Loucy (cell line): Measurements from ENCODE around the gene TRPC3.
A peak's percentile ranks its signal among the peaks of the same experiment; 100 is the strongest.

Experiments
- H2AFZ ChIP-seq: fragments of 200-600 bp; sonication (generic); 2 replicates; pipeline ENCODE4 v1.6.0; 2016; ENCODE audit warnings: antibody characterized with exemption, mild to moderate bottlenecking, low read length, moderate library complexity
- H3F3A ChIP-seq: fragments of 200-600 bp; 2 replicates; pipeline ENCODE4 v1.6.0; 2016; ENCODE audit warnings: antibody characterized with exemption, low read depth, mild to moderate bottlenecking
- H3K27me3 ChIP-seq: fragments of 200-600 bp; sonication (generic); 2 replicates; pipeline ENCODE4 v1.6.1; 2014; ENCODE audit warnings: low read length, mild to moderate bottlenecking; ENCODE audit not compliant: insufficient read depth, poor library complexity, severe bottlenecking
- H3K36me3 ChIP-seq: fragments of 200-600 bp; sonication (generic); 2 replicates; pipeline ENCODE4 v1.6.1; 2016; ENCODE audit warnings: low read length; ENCODE audit not compliant: insufficient read depth
- H3K4me1 ChIP-seq: fragments of 200-600 bp; sonication (generic); 2 replicates; pipeline ENCODE4 v1.5.1; 2014; ENCODE audit warnings: low read length, mild to moderate bottlenecking; ENCODE audit not compliant: insufficient read depth, poor library complexity, severe bottlenecking
- H3K4me2 ChIP-seq: fragments of 200-600 bp; sonication (generic); 2 replicates; pipeline ENCODE4 v1.6.0; 2014; ENCODE audit warnings: antibody characterized with exemption, low read length, low read depth, mild to moderate bottlenecking; ENCODE audit not compliant: poor library complexity, severe bottlenecking
- H3K4me3 ChIP-seq: fragments of 200-600 bp; sonication (generic); 2 replicates; pipeline ENCODE4 v1.5.1; 2014; ENCODE audit warnings: low read length, mild to moderate bottlenecking, mixed read lengths; ENCODE audit not compliant: poor library complexity, severe bottlenecking
- H3K79me2 ChIP-seq: fragments of 200-600 bp; sonication (generic); 2 replicates; pipeline ENCODE4 v1.6.1; 2014; ENCODE audit warnings: low read length; ENCODE audit not compliant: insufficient read depth
- H3K9ac ChIP-seq: fragments of 200-600 bp; sonication (generic); 2 replicates; pipeline ENCODE4 v1.6.0; 2014; ENCODE audit warnings: mild to moderate bottlenecking, low read depth, low read length, moderate library complexity; ENCODE audit not compliant: poor library complexity, severe bottlenecking
- H3K9me2 ChIP-seq: fragments of 200-600 bp; sonication (generic); replicated peaks from 2 replicates; pipeline ENCODE4 v1.6.1; 2016; ENCODE audit warnings: low read depth, low read length, mixed read lengths
- H3K9me3 ChIP-seq: fragments of 200-600 bp; sonication (generic); 2 replicates; pipeline ENCODE4 v1.6.1; 2014; ENCODE audit warnings: mild to moderate bottlenecking, antibody characterized with exemption, low read length, low read depth; ENCODE audit not compliant: insufficient read depth
- H4K20me1 ChIP-seq: fragments of 200-600 bp; sonication (generic); 2 replicates; pipeline ENCODE4 v1.6.0; 2014; ENCODE audit warnings: antibody characterized with exemption, low read length, mild to moderate bottlenecking; ENCODE audit not compliant: insufficient read depth, poor library complexity, severe bottlenecking
- CTCF ChIP-seq: fragments of 200-600 bp; sonication (generic); conservative IDR thresholded peaks from 2 replicates; pipeline ENCODE4 v1.5.1; 2014; ENCODE audit warnings: mild to moderate bottlenecking, antibody characterized with exemption, low read length
- EZH2phosphoT487 ChIP-seq: fragments of 200-600 bp; IDR thresholded peaks from 2 replicates; pipeline ENCODE4 v1.6.1; 2018; ENCODE audit warnings: antibody characterized with exemption, mild to moderate bottlenecking, moderate library complexity, borderline replicate concordance

The TRPC3 gene

GRCh38 chr4:121900132-121900983, 51.5 kb downstream of the TRPC3 start:
- H3F3A ChIP-seq: no peaks in the 10 kb centered on the region
- peaks cover 2% of the 10 kb centered on the region for H3K27me3 ChIP-seq
- H3K79me2 ChIP-seq: no peaks in the 10 kb centered on the region
- H3K4me2 ChIP-seq: no peak overlapping the region
- H2AFZ ChIP-seq: no peak overlapping the region
- H3K9me3 ChIP-seq: no peaks in the 10 kb centered on the region
- no peaks in the 10 kb centered on the region for H3K4me1 ChIP-seq
- H3K4me3 ChIP-seq: no peak overlapping the region
- H4K20me1 ChIP-seq: no peaks in the 10 kb centered on the region
- no peaks in the 10 kb centered on the region for H3K9me2 ChIP-seq
- peak; percentile 81 for TF ChIP-seq CTCF
- TF ChIP-seq EZH2phosphoT487: no peak
- H3K9ac ChIP-seq: no peak overlapping the region
- no peaks in the 10 kb centered on the region for H3K36me3 ChIP-seq

- TF ChIP-seq EZH2phosphoT487: no peak
- no peak for TF ChIP-seq CTCF
- H3K27me3 ChIP-seq: no peaks in the 10 kb centered on the region
- H3K4me3 ChIP-seq: no peak overlapping the region
- no peak overlapping the region for H2AFZ ChIP-seq
- H3K9ac ChIP-seq: no peak overlapping the region
- no peaks in the 10 kb centered on the region for H3K79me2 ChIP-seq
- no peaks in the 10 kb centered on the region for H3K36me3 ChIP-seq
- no peak overlapping the region for H3K4me2 ChIP-seq
- H3K4me1 ChIP-seq: no peaks in the 10 kb centered on the region
- H4K20me1 ChIP-seq: no peaks in the 10 kb centered on the region
- no peaks in the 10 kb centered on the region for H3K9me2 ChIP-seq
- no peaks in the 10 kb centered on the region for H3F3A ChIP-seq
- H3K9me3 ChIP-seq: no peaks in the 10 kb centered on the region
Measured at GRCh38 chr4:121898150-121898549, 53.7 kb downstream of the TRPC3 start.

GRCh38 chr4:121888134-121888533, 63.7 kb downstream of the TRPC3 start:
- no peak for TF ChIP-seq CTCF
- TF ChIP-seq EZH2phosphoT487: no peak
- H3K9me2 ChIP-seq: no peaks in the 10 kb centered on the region
- no peaks in the 10 kb centered on the region for H3K36me3 ChIP-seq
- no peaks in the 10 kb centered on the region for H3F3A ChIP-seq
- H3K9me3 ChIP-seq: no peaks in the 10 kb centered on the region
- H2AFZ ChIP-seq: no peak overlapping the region
- H4K20me1 ChIP-seq: no peaks in the 10 kb centered on the region
- H3K4me3 ChIP-seq: no peak overlapping the region
- no peak overlapping the region for H3K9ac ChIP-seq
- H3K4me2 ChIP-seq: no peak overlapping the region
- no peaks in the 10 kb centered on the region for H3K4me1 ChIP-seq
- H3K27me3 ChIP-seq: no peaks in the 10 kb centered on the region
- H3K79me2 ChIP-seq: no peaks in the 10 kb centered on the region
